Keratinocyte (primary cell): ENCODE measurements around the gene IGFBP6. TPM values are rescaled to one million over a fixed set of nuclear protein-coding genes. Genes with fewer than 3 reads are reported as not detected.

Source experiments
- DNase-seq: peaks from one replicate; pipeline ENCODE4 v3.0.0-alpha.2; 2011; ENCODE audit warnings: low read depth, missing footprints, low spot score
- FAIRE-seq: peaks from 2 replicates; lab custom pipeline; 2011; peaks lifted over from hg19 to GRCh38; lab: Jason Lieb, UNC
- H2AFZ ChIP-seq: 2 replicates; pipeline ENCODE4 v1.6.0; 2012; ENCODE audit warnings: low read length, control low read depth, inconsistent platforms; ENCODE audit not compliant: control insufficient read depth
- H3K27ac ChIP-seq: 2 replicates; pipeline ENCODE4 v1.5.1; 2011; ENCODE audit warnings: low read length; ENCODE audit not compliant: control insufficient read depth, insufficient read depth
- H3K27me3 ChIP-seq: 3 replicates; pipeline ENCODE4 v1.6.0; 2011; ENCODE audit warnings: low read length; ENCODE audit not compliant: control insufficient read depth, insufficient read depth; ENCODE audit errors: extremely low read depth
- H3K36me3 ChIP-seq, 2 experiments: 2 replicates in 1 of 2; 3 replicates in 1 of 2; pipeline ENCODE4 v1.5.1; 2011; ENCODE audit warnings: low read length in 2 of 2, mild to moderate bottlenecking in 1 of 2; ENCODE audit not compliant: control insufficient read depth in 2 of 2, insufficient read depth in 2 of 2; ENCODE audit errors: extremely low read depth in 1 of 2
- H3K4me1 ChIP-seq: 3 replicates; pipeline ENCODE4 v1.5.1; 2011; ENCODE audit warnings: low read length; ENCODE audit not compliant: control insufficient read depth, insufficient read depth; ENCODE audit errors: extremely low read depth
- H3K4me2 ChIP-seq: 3 replicates; pipeline ENCODE4 v1.6.0; 2011; ENCODE audit warnings: low read depth, low read length; ENCODE audit not compliant: control insufficient read depth, insufficient read depth; ENCODE audit errors: extremely low read depth
- H3K4me3 ChIP-seq, 3 experiments: fragments of 200-600 bp in 1 of 3; sonication (generic) in 1 of 3; 2 replicates in 2 of 3; 3 replicates in 1 of 3; pipeline ENCODE4 v1.5.1; 2011 to 2016; ENCODE audit warnings: low read length in 3 of 3, mild to moderate bottlenecking in 3 of 3, control low read depth in 2 of 3, inconsistent platforms in 1 of 3, low read depth in 1 of 3, mixed read lengths in 1 of 3, mixed run types in 1 of 3, moderate library complexity in 1 of 3; ENCODE audit not compliant: control insufficient read depth in 2 of 3, insufficient read depth in 2 of 3; ENCODE audit errors: extremely low read depth in 1 of 3
- H3K79me2 ChIP-seq: 2 replicates; pipeline ENCODE4 v1.6.0; 2012; ENCODE audit warnings: low read length; ENCODE audit not compliant: control insufficient read depth, insufficient read depth
- H3K9ac ChIP-seq: 3 replicates; pipeline ENCODE4 v1.6.0; 2011; ENCODE audit warnings: low read length; ENCODE audit not compliant: control insufficient read depth, insufficient read depth; ENCODE audit errors: extremely low read depth
- H3K9me1 ChIP-seq: 3 replicates; pipeline ENCODE4 v1.6.0; 2011; ENCODE audit warnings: low read length; ENCODE audit not compliant: control insufficient read depth, insufficient read depth; ENCODE audit errors: extremely low read depth
- H3K9me3 ChIP-seq: 2 replicates; pipeline ENCODE4 v1.5.1; 2012; ENCODE audit warnings: low read depth, low read length; ENCODE audit not compliant: control insufficient read depth
- H4K20me1 ChIP-seq: 3 replicates; pipeline ENCODE4 v1.6.0; 2011; ENCODE audit warnings: low read length; ENCODE audit not compliant: control insufficient read depth, insufficient read depth; ENCODE audit errors: extremely low read depth
- EZH2 ChIP-seq: IDR thresholded peaks from one replicate; pipeline ENCODE4 v1.6.1; 2012; ENCODE audit warnings: inconsistent platforms, mild to moderate bottlenecking, low read length, moderate library complexity
- dilution Hi-C: fragments of 300-500 bp; cut with MboI; formaldehyde crosslinking; loops from one replicate; pipeline ENCODE4 v1.7.0; 2020; ENCODE audit warnings: low sequenced_read_pairs; ENCODE audit not compliant: extremely low pct_ligation_motif_present
- polyA plus RNA-seq, 5 experiments: library from polyadenylated mRNA; depleted of rRNA in 3 of 5; stranded (reverse) in 3 of 5; stranded (forward) in 1 of 5; unstranded in 1 of 5; fragments of >200 nt; gene quantifications; 1 replicate in 1 of 5; 2 replicates in 3 of 5; 3 replicates in 1 of 5; pipeline versions ENCODE4 v1.2.1 to v1.2.3, GENCODE V29; 2011 to 2012; ENCODE audit warnings: missing spikeins in 2 of 5, low read depth in 1 of 5, low replicate concordance in 1 of 5
- TF ChIP-seq, protein P1 (sequence below), 3 experiments: IDR thresholded peaks in 1 of 3; conservative IDR thresholded peaks in 1 of 3; optimal IDR thresholded peaks in 1 of 3; 2 replicates in 2 of 3; 3 replicates in 1 of 3; pipeline versions ENCODE3 to v1.5.1; 2011; ENCODE audit warnings: low read length in 3 of 3, mild to moderate bottlenecking in 3 of 3, moderate library complexity in 2 of 3, control low read depth in 1 of 3, inconsistent platforms in 1 of 3; ENCODE audit not compliant: insufficient read depth in 2 of 3; ENCODE audit errors: extremely low read depth in 1 of 3

Gene IGFBP6
- polyA plus RNA-seq, 1 donor (not counting 4 experiments of a cell fraction or from before 2014, with no cell fraction given) = 30.1 TPM

DNA sequence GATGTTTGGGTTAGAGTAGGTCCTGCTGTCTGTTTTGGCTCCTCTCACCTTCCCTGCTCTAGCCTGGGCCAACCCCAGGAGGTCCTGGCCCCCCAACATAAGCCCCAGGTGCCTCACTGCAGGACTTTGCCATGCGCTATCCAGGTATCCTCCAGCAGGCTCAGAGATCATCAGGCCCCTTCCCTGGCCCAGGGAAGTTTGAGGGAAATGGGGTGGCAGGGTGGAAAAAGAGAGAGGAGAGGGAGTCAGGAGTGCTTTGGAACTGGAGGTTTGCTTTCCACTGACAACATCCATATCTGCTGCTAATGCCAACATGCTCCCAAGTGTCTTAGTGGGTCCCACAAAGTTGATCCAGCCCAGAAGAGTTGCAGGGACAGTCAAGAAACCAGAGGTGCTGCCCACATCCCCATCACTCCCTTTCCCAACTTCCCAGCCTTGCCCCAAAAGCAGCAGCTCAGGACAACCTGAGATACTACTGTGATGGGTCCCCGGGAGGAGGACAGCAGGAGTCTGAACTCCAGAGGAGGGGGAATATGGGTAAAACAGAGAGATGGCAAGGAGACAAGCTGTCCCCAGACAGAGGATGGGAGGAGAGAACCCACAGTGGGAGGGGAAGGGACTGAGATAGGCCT is 46.9 kb upstream of the IGFBP6 start:
- no peaks in the 10 kb centered on the region for H3K9me3 ChIP-seq
- peak overlapping the region; percentile 51 for H3K4me2 ChIP-seq
- H3K27ac ChIP-seq = no peak overlapping the region
- peak overlapping the region; percentile 18 for H3K9ac ChIP-seq
- H3K9me1 ChIP-seq = peaks cover 3% of the 10 kb centered on the region
- TF ChIP-seq, protein P1, sequence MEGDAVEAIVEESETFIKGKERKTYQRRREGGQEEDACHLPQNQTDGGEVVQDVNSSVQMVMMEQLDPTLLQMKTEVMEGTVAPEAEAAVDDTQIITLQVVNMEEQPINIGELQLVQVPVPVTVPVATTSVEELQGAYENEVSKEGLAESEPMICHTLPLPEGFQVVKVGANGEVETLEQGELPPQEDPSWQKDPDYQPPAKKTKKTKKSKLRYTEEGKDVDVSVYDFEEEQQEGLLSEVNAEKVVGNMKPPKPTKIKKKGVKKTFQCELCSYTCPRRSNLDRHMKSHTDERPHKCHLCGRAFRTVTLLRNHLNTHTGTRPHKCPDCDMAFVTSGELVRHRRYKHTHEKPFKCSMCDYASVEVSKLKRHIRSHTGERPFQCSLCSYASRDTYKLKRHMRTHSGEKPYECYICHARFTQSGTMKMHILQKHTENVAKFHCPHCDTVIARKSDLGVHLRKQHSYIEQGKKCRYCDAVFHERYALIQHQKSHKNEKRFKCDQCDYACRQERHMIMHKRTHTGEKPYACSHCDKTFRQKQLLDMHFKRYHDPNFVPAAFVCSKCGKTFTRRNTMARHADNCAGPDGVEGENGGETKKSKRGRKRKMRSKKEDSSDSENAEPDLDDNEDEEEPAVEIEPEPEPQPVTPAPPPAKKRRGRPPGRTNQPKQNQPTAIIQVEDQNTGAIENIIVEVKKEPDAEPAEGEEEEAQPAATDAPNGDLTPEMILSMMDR (optimal IDR thresholded peaks at IDR 0.05 in 1 of 3, IDR thresholded peaks at IDR 0.05 in 1 of 3, conservative IDR thresholded peaks at IDR 0.05 in 1 of 3; ENCODE audit: extremely low read depth in 1 of 3, insufficient read depth in 2 of 3, low read length in 3 of 3) = no peak
- TF ChIP-seq EZH2 = no peak
- DNase-seq = no peak
- FAIRE-seq = no peak
- dilution Hi-C loops = no loop called here
- peaks cover 0 to 3% of the 10 kb centered on the region in 2 experiments for H3K36me3 ChIP-seq
- H2AFZ ChIP-seq = no peak overlapping the region
- no peak overlapping the region for H3K4me3 ChIP-seq
- no peaks in the 10 kb centered on the region for H3K27me3 ChIP-seq
- H3K79me2 ChIP-seq = no peaks in the 10 kb centered on the region
- H4K20me1 ChIP-seq = no peaks in the 10 kb centered on the region
- peaks cover 54% of the 10 kb centered on the region for H3K4me1 ChIP-seq

DNA sequence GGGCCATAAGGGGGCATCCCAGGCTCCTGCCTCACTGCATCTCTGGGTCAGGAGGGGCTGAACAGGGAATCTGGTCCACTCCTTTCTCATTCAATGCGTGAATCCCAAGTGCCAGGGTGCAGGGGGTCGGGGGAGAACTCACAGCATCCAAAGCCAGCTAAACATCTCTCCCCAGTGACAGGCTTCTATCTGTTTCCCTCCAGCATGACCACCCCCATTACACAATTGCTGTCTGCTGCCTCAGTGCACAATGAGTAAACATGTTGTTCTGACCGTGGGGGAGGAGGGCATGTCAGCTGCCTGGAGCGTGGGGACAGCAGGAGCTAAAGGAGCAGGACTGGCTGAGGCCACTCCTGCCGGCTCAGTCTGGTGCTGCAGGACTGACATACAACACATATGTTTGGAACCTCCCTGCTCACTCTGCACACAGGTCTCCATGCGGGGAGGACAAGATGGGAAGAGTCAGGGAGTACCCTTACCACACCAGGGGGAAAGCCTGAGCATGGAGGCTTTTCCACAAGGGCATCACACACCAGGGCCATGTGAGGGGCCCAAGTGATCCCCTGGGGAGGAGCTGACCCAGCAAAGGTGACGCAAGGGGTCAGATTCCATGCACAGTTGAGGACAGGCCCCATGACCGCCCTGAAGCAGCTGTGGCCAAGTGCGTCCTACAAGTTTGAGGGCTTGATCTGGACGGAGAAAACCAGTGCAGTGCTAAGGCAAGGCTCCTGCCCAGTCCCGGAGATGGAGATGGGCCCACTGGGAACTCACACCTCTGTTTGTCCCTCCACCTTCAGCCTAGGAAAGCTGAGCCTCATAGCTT is 46.2 kb upstream of the IGFBP6 start:
- Histone ChIP-seq H3K9me3 (no peaks in the 10 kb centered on the region), H3K27me3 (no peaks in the 10 kb centered on the region), H3K4me1 (peaks cover 48% of the 10 kb centered on the region), H3K9ac (no peak overlapping the region), H3K79me2 (no peaks in the 10 kb centered on the region), H3K27ac (no peak overlapping the region), H3K4me3 (no peak overlapping the region), H3K36me3 (peaks cover 0 to 3% of the 10 kb centered on the region in 2 experiments), H2AFZ (no peak overlapping the region), H3K9me1 (peaks cover 3% of the 10 kb centered on the region), H4K20me1 (no peaks in the 10 kb centered on the region), H3K4me2 (no peak overlapping the region)
- dilution Hi-C loops = no loop called here
- DNase-seq (no peak), FAIRE-seq (no peak)
- TF ChIP-seq, protein P1 (optimal IDR thresholded peaks at IDR 0.05 in 1 of 3, IDR thresholded peaks at IDR 0.05 in 1 of 3, conservative IDR thresholded peaks at IDR 0.05 in 1 of 3; ENCODE audit: extremely low read depth in 1 of 3, insufficient read depth in 2 of 3, low read length in 3 of 3) = no peak
- TF ChIP-seq EZH2 = no peak
